BJ (cell line): Measurements from ENCODE around the gene SLC27A1. TPM values are rescaled to one million over a fixed set of nuclear protein-coding genes. Genes with fewer than 3 reads are reported as not detected.
A peak's percentile ranks its signal among the peaks of the same experiment; 100 is the strongest.

Experiments used
- CTCF ChIA-PET: fragments of 350-600 bp; formaldehyde crosslinking; extraction: SDS; loops from one replicate; lab custom pipeline; 2021; ENCODE audit warnings: antibody characterized with exemption, inconsistent platforms; lab: Yijun Ruan, JAX
- POLR2A ChIA-PET: fragments of 300-600 bp; sonication (Branson Sonifier 250); formaldehyde crosslinking; extraction: SDS; loops from one replicate; lab custom pipeline; 2021; ENCODE audit warnings: antibody characterized with exemption; lab: Charles Lee
- DNase-seq: peaks from one replicate; pipeline ENCODE4 v3.0.0-alpha.2; 2011; ENCODE audit warnings: low read depth
- H3K27me3 ChIP-seq: 2 replicates; pipeline ENCODE4 v1.6.0; 2011; ENCODE audit warnings: low read length; ENCODE audit not compliant: control insufficient read depth, insufficient read depth
- H3K36me3 ChIP-seq: 2 replicates; pipeline ENCODE4 v1.5.1; 2011; ENCODE audit warnings: low read length; ENCODE audit not compliant: control insufficient read depth, insufficient read depth
- H3K4me3 ChIP-seq: 2 replicates; pipeline ENCODE4 v1.5.1; 2011; ENCODE audit warnings: low read depth, mild to moderate bottlenecking, control low read depth, low read length
- CTCF ChIP-seq: IDR thresholded peaks from 2 replicates; pipeline ENCODE4 v1.5.1; 2011; ENCODE audit warnings: low read depth, mild to moderate bottlenecking, control low read depth, inconsistent platforms, low read length, moderate library complexity; ENCODE audit not compliant: insufficient read depth
- polyA plus RNA-seq: library from polyadenylated mRNA; depleted of rRNA; stranded (reverse); fragments of >200 nt; gene quantifications from 2 replicates; pipeline ENCODE4 v1.2.3, GENCODE V29; 2011; rRNA removed

Gene SLC27A1
- polyA plus RNA-seq, 1 experiment: 18.8 TPM

GRCh38 chr19:17555480-17555928 is 85.2 kb downstream of the SLC27A1 start, which contains the start of gene COLGALT1:
Gene COLGALT1 (plus strand): TSS chr19:17555649. CDS start chr19:17555714, 65 bp downstream.
- H3K27me3 ChIP-seq: no peaks in the 10 kb centered on the region
- no peak for TF ChIP-seq CTCF
- peak; percentile 66 for DNase-seq
- peaks cover 12% of the 10 kb centered on the region for H3K36me3 ChIP-seq
- CTCF ChIA-PET: no interaction called here
- peak within 1 kb of the TSS; percentile 97 for H3K4me3 ChIP-seq
- POLR2A ChIA-PET: no interaction called here

Other genes with a start within 250 kb of the SLC27A1 start
- 8.1 and 10.0 TPM in 2 replicates for gene OCEL1, start 244.3 kb upstream of the SLC27A1 start, polyA plus RNA-seq
- gene NR2F6, start 224.6 kb upstream of the SLC27A1 start, polyA plus RNA-seq: 26.1 and 28.0 TPM in 2 replicates
- gene USHBP1, start 205.8 kb upstream of the SLC27A1 start, polyA plus RNA-seq: not detected in 2 replicates
- 90.1 and 122 TPM in 2 replicates for gene BABAM1, start 203.1 kb upstream of the SLC27A1 start, polyA plus RNA-seq
- 0.18 and 0.38 TPM in 2 replicates for gene ANKLE1, start 188.6 kb upstream of the SLC27A1 start, polyA plus RNA-seq
- 7.1 and 11.0 TPM in 2 replicates for gene ABHD8, start 167.1 kb upstream of the SLC27A1 start, polyA plus RNA-seq
- 19.9 and 26.3 TPM in 2 replicates for gene MRPL34, start 164.7 kb upstream of the SLC27A1 start, polyA plus RNA-seq
- gene DDA1, start 161.0 kb upstream of the SLC27A1 start, polyA plus RNA-seq: 52.7 and 55.6 TPM in 2 replicates
- 1.3 and 1.9 TPM in 2 replicates for gene ANO8, start 135.7 kb upstream of the SLC27A1 start, polyA plus RNA-seq
- 4.9 and 6.3 TPM in 2 replicates for gene GTPBP3, start 133.0 kb upstream of the SLC27A1 start, polyA plus RNA-seq
- not detected in 2 replicates for gene PLVAP, start 93.2 kb upstream of the SLC27A1 start, polyA plus RNA-seq
- not detected in 2 replicates for gene CCDC194, start 76.3 kb upstream of the SLC27A1 start, polyA plus RNA-seq
- 4.5 and 6.4 TPM in 2 replicates for gene BST2, start 64.9 kb upstream of the SLC27A1 start, polyA plus RNA-seq
- 29.4 and 47.3 TPM in 2 replicates for gene MVB12A, start 50.5 kb upstream of the SLC27A1 start, polyA plus RNA-seq
- 0.09 and 0.11 TPM in 2 replicates for gene TMEM221, start 21.9 kb upstream of the SLC27A1 start, polyA plus RNA-seq
- gene NXNL1, start 9.6 kb upstream of the SLC27A1 start, polyA plus RNA-seq: not detected in 2 replicates
- 73.4 and 89.2 TPM in 2 replicates for gene PGLS, start 41.1 kb downstream of the SLC27A1 start, polyA plus RNA-seq
- gene COLGALT1, start 85.1 kb downstream of the SLC27A1 start, polyA plus RNA-seq: 124 and 158 TPM in 2 replicates
- gene UNC13A, start 217.8 kb downstream of the SLC27A1 start, polyA plus RNA-seq: 1.0 and 2.2 TPM in 2 replicates
- gene MAP1S, start 249.0 kb downstream of the SLC27A1 start, polyA plus RNA-seq: 6.1 and 20.4 TPM in 2 replicates